Activated CD8-positive, alpha-beta memory T cell treated with anti-CD3 and anti-CD28 coated beads for 1 hour (primary cell): Measurements from ENCODE around the gene FAM187B.
A peak's percentile ranks its signal among the peaks of the same experiment; 100 is the strongest.
"Not testable (repeated sequence)": the region's sequence is repeated elsewhere in the genome, so short reads cannot be mapped to it uniquely, and the experiment has no call there.

Source experiments
- DNase-seq, 2 donors: peaks; one replicate each; pipeline ENCODE4 v3.0.0-alpha.2; 2020; ENCODE audit warnings: low read depth in 1 of 2; ENCODE audit errors: extremely low read depth in 1 of 2

Gene FAM187B

GRCh38 chr19:35213663-35214632, 14.6 kb downstream of the FAM187B start:
- DNase-seq, result peak; percentile 52 to 74

GRCh38 chr19:35212241-35212640, 16.3 kb downstream of the FAM187B start:
- no peak for DNase-seq

DNA sequence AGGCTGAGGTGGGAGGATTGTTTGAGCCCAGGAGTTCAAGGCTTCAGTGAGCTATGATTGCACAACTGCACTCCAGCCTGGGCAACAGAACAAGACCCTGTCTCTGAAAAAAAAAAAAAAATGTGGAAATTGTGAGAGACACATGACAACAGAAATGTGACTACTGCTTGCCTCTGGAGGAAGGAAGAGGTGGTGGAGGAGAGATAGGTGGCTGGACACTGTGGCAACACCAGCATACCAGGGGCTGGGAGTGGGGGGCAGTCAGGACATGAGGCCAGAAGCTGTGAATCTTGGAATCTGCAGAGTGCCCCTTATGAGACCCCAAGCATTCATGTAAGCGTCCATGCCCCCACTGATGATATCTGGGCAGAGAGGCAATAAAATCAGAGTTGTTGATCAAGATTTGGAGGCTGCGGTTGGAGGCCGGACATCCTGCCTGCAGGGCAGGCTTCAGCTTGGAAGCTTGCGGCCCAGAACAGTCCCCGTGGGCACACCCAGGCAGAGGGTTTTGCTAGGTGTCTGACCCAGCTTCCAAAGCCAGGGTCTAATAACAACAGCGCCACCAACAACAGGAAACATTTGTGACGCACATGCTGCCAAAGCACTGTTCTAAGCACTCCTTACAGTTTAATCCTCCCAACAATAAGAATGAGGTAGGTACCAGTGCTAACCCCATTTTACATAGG, 16.9 kb downstream of the FAM187B start:
- peak; percentile 58 to 71 for DNase-seq

DNA sequence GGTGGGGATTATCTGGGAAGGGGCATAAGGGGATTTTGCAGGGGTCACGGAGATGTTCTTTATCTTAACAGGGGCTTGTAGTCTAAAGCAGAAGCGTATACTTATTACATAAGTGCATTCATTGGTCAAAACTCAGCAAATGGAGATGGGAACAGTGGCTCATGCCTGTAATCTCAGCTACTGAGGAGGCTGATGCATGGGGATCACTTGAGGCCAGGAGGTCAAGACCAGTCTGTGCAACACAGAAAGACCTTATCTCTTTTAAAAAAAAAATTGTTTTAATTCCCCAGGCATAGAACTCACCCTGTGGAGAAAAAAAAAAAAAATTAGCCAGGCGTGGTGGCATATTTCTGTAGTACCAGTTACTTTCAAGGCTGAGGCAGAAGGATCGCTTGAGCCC, 18.9 kb downstream of the FAM187B start:
- no peak for DNase-seq

- no peak for DNase-seq
Observed at GRCh38 chr19:35208121-35208520, 20.4 kb downstream of the FAM187B start.

- no peak for DNase-seq
Observed at GRCh38 chr19:35207391-35207871, 21.1 kb downstream of the FAM187B start.

DNA sequence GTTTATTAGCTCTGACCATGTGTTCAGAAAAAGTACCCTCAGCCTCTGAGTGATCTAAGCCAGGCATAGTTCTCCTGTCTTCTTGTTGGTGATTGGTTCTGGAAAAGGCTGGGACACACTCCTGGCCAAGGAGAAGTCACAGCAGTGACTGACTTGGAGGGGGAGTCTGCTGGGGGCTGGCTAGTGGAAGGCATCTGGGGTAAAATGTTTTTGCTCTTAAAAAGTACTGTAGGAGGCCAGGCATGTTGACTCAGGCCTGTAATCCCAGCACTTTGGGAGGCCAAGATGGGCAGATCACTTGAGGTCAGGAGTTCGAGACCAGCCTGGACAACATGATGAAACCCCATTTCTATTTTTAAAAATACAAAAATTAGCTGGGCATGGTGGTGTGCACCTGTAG, 21.7 kb downstream of the FAM187B start:
- DNase-seq, result no peak

GRCh38 chr19:35206379-35206778, 22.2 kb downstream of the FAM187B start:
- DNase-seq, result peak in 1 of 2 donors; percentile 27

DNA sequence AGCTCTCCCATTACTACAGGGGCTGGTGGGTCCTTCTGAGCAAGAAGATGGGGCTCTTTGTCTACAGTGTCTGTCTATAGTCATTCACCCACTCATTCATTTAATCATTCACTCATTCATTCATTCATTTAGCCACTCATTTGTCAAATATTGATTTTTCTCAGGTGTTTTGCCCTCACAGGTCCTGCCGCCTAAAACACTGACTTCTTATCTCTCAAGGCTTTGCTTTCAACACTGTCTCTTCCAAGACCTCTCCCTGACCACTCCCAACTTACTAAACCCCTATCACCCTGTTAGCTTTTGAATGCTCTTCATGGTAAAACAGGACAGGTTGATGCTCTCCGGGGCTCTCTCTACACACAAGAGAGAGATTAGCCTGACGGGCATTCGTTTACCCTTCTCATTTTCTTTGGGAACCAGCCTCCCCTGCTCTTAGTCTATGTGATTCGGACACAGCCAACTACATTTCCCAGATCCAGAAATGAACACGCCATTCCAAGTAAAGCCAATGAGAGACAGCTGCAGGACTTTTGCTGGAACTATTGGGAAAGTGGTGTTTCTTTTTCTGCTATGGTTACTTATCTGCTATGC, 22.7 kb downstream of the FAM187B start:
- no peak for DNase-seq

DNA sequence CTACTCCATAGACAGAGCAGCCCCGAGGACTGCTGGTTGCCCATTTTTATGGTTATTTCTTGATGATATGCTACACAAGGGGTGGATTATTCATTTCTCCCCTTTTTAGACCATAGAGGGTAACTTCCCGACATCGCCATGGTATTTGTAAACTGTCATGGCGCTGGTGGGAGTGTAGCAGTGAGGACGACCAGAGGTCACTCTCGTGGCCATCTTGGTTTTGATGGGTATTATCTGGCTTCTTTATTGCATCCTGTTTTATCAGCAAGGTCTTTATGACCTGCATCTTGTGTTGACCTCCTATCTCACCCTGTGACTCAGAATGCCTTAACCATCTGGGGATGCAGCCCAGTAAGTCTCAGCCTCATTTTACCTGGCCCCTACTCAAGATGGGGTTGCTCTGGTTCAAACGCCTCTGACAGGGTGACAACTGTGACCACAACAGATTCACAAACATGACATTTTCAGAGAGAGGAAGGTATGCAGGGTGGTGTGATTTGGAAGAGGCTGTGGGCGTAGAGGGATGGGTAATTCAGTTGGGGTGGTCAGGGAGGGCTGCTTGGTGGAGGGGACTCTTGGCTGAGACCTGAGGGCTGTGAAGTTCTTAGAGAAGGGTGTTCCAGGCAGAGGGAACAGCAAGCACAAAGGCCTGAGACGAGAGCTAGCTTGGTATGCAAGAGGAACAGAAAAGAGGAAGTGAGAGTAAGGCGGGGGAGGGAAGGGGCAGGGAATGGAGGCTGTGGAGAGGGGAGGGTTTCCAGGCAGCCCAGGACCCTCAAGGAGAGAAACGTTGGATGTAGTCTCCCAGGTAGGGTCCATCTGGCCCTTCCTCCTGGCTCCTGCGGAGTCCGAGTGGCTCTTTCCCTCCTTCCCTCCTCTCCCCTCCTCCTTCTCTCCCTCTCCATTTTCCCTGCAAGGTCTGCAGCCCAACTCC, 23.5 kb downstream of the FAM187B start:
- no peak for DNase-seq

GRCh38 chr19:35202722-35203688, 25.5 kb downstream of the FAM187B start:
- DNase-seq, result no peak

DNA sequence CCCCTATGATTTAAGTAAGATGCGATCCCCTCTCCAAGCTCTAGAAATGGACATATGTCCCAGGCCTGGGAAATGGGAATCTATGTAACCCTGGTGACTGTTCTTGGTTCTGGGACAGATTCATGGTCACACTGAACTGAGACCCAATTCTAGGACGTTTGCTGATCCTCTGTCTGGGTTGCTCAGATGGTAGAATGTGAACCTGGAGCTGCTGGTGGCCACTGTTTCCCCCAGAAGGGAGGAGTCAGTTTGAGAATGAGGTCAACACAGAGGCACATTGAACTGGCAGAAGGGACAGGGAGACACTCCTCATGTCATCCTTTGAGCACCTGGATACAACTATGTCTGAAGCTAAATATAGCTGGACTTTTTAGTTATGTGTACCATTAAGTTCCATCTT, 29.1 kb downstream of the FAM187B start:
- no peak for DNase-seq

GRCh38 chr19:35196861-35197260, 31.7 kb downstream of the FAM187B start:
- not testable (repeated sequence) for DNase-seq

DNA sequence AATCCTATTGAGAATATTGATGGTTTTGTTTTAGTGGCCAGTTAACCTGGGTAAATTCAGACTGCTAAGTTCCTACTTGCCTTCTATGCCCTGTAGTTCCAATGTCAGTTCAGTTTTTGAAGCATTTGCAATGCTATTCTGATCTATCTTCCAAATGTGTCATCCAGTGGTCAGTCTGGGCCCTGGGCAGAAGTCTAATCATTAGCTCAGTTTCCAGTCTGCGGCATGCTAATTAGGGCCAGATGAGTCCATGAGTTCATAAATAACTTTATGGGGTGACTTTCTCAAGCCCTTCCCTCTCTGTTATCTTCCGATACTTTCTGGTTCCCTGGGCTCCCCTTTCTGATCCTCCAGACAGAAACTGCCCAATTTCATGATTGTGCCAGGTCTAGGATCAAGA, 32.7 kb downstream of the FAM187B start:
- DNase-seq, result no peak

DNA sequence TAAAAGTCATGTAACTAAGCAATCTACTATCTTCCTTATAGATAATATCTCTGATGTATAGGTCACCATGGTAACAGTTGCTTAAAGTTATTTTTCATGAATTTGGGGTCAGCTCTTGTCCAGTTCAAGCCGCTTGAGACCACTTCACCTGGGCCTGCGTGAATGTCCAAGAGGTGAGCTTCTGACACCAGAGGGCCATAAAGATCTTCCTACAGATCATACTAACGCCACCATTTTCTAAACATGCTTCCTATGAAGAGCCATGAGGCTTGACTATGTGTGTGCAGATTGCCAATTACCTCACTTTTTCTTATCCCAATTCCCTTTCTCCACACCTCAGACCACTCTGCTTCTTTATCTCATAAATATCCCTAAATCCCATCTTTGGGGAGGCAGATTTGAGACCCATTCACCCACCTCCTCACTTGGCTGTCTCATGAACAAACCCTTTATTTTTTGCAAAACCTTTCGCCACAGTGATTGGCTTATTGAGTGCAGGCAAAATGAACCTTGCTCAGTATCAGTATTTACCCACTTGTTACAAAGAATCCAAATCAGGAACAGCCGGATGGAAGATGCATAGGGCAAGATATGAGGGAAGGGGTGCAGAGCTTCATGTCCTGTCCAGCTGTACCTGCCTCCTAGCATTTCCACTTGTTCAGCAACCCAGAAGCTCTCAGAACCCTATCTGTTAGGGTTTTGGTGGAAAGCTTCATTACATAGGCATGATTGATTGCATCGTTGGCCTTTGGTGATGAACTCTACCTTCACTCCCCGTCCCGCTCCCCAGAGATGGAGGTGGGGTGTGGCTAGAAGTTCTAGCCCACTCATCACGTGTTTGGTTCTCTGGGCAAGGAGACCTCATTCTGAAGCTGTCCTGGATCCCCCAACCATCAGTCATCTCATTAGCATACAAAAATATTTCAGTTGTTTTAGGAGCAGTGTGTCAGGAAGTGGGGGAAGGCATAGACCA, 34.2 kb downstream of the FAM187B start:
- DNase-seq, result no peak

GRCh38 chr19:35184884-35185283, 43.7 kb downstream of the FAM187B start:
- DNase-seq, result no peak

DNA sequence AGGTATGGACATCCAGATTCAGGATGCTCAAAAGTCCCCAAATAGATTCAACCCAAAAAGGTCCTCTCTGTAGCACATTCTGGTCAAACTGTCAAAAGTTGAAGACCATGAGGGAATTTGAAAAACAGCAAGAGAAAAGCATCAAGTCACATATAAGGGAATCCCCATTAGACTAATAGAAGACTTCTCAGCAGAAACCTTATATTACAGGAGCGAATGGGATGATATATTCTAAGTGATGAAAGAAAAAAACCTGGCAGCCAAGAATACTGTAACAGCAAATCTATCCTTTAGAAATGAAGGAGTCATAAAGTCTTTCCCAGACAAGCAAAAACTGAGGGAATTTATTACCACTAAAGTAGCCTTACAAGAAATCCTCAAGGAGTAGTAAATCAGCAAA, 44.3 kb downstream of the FAM187B start:
- DNase-seq, result no peak

GRCh38 chr19:35181387-35181786, 47.2 kb downstream of the FAM187B start:
- no peak for DNase-seq
